NB4 (cell line): Measurements from ENCODE around the gene PPP1R9B.

Source experiments
- CTCF ChIP-seq: IDR thresholded peaks from one replicate; pipeline ENCODE4 v1.5.1; 2012; ENCODE audit warnings: low read depth, low read length
- MAX ChIP-seq: IDR thresholded peaks from 2 replicates; pipeline ENCODE4 v1.6.1; 2011; ENCODE audit warnings: low read depth, low read length
- MYC ChIP-seq: IDR thresholded peaks from 2 replicates; pipeline ENCODE4 v1.6.1; 2011; ENCODE audit warnings: low read depth, low read length
- POLR2A ChIP-seq: IDR thresholded peaks from 2 replicates; pipeline ENCODE4 v1.6.1; 2011; ENCODE audit warnings: mild to moderate bottlenecking; ENCODE audit not compliant: insufficient read length; ENCODE audit errors: extremely low read depth

GRCh38 chr17:50144355-50144754, 6.1 kb downstream of the PPP1R9B start:
- no peak for TF ChIP-seq CTCF
- TF ChIP-seq POLR2A = no peak
- no peak for TF ChIP-seq MAX
- no peak for TF ChIP-seq MYC
